ENCODE measurements around the gene OSBPL6. TPM values are rescaled to one million over a fixed set of nuclear protein-coding genes. Genes with fewer than 3 reads are reported as not detected.
"Not testable (repeated sequence)": the region's sequence is repeated elsewhere in the genome, so short reads cannot be mapped to it uniquely, and the experiment has no call there.

Gene OSBPL6
- 1.8 and 2.3 TPM in 2 replicates for total RNA-seq

- DNase-seq (ENCODE audit: low spot score), result peak; percentile 69
- H3K9me3 Mint-ChIP-seq, result no peaks in the 10 kb centered on the region
- peaks cover 15% of the 10 kb centered on the region for H3K4me1 Mint-ChIP-seq (ENCODE audit: low read depth)
- H3K4me3 Mint-ChIP-seq (ENCODE audit: low read depth), result peak within 1 kb of the TSS; percentile 71
- H3K27ac Mint-ChIP-seq, result no peak within 1 kb of the TSS
- H3K27me3 Mint-ChIP-seq (ENCODE audit: low read depth), result peaks cover 59% of the 10 kb centered on the region
- intact Hi-C loops (cut with micrococcal nuclease), result loop anchor here (2.0 to 10.0 kb wide), 2 partner anchors 81 to 221 kb away; partner anchors contain the start of gene RBM45
- no peaks in the 10 kb centered on the region for H3K36me3 Mint-ChIP-seq (ENCODE audit: low read depth)
Measured at GRCh38 chr2:178193823-178194599, at the start of gene OSBPL6. TSS of gene OSBPL6 (plus strand) at chr2:178194512. CDS start at chr2:178306185, 111,673 bp downstream.

DNA sequence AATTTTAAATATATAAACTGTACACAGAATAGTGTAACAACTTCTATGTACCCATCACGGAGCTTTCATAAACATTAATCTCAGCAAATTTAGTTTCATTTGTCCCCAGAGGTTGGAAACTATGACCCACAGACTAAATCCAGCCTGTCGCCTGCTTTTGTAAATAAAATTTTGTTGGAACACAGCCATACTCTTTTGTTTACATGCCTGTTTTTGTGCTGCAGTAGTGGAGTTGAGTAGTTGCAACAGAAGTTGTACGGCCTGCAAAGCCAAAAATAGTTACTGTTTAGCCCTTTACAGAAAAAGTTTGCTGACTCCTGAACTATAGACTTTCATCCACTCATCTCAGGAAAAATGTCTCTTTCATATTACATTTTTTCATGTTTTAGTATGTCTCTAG is 42.3 kb upstream of the OSBPL6 start:
- DNase-seq (ENCODE audit: low spot score), result no peak
- Mint-ChIP-seq H3K27ac (no peak overlapping the region), H3K9me3 (no peaks in the 10 kb centered on the region), H3K4me1 (ENCODE audit: low read depth) (no peaks in the 10 kb centered on the region), H3K27me3 (ENCODE audit: low read depth) (peaks cover 3% of the 10 kb centered on the region), H3K4me3 (ENCODE audit: low read depth) (no peak overlapping the region), H3K36me3 (ENCODE audit: low read depth) (no peaks in the 10 kb centered on the region)
- intact Hi-C loops (cut with micrococcal nuclease), result no loop called here

DNA sequence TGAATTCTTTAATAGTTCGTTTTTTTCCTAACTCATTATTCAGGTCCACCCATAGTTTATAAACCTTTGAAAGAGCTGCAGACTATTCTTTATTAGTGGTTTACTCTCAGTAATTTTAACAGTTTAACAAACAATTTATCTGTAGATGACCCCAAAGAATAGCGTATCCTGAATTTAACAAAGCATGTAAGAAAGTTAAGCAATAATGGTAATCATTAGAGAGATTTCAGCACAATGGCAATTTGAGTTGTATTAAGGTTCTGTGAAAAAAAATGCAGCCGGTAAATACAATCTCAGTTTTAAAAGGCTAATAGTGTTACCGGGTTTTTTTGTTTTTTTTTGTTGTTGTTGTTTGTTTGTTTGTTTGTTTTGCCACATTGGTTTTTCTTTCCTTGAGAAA is 41.8 kb upstream of the OSBPL6 start:
- Mint-ChIP-seq H3K27me3 (ENCODE audit: low read depth) (peaks cover 3% of the 10 kb centered on the region), H3K4me3 (ENCODE audit: low read depth) (no peak overlapping the region), H3K9me3 (no peaks in the 10 kb centered on the region), H3K4me1 (ENCODE audit: low read depth) (no peaks in the 10 kb centered on the region), H3K27ac (no peak overlapping the region), H3K36me3 (ENCODE audit: low read depth) (no peaks in the 10 kb centered on the region)
- intact Hi-C loops (cut with micrococcal nuclease), result no loop called here
- DNase-seq (ENCODE audit: low spot score), result no peak

DNA sequence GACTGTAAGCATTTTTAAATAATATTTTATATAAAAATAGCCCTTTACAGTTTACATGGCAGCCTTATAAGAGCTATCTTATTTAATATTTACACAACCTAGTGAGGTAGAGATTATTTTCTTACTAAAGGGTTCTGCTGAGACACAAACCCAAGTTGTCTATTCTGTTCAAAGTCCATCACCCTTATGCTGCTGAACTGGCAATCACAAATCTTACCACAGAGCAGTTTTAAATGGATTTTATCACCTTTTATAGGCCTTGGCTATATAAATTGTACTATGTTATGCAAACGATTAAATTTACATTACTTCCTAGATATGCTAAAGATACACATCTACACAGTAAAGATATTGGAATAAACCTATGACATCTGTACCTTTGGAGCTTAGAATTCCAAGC is 41.3 kb upstream of the OSBPL6 start:
- peaks cover 4% of the 10 kb centered on the region for H3K27me3 Mint-ChIP-seq (ENCODE audit: low read depth)
- no peaks in the 10 kb centered on the region for H3K36me3 Mint-ChIP-seq (ENCODE audit: low read depth)
- no peak overlapping the region for H3K27ac Mint-ChIP-seq
- H3K4me3 Mint-ChIP-seq (ENCODE audit: low read depth), result no peak overlapping the region
- no peaks in the 10 kb centered on the region for H3K9me3 Mint-ChIP-seq
- no peak for DNase-seq (ENCODE audit: low spot score)
- intact Hi-C loops (cut with micrococcal nuclease), result no loop called here
- H3K4me1 Mint-ChIP-seq (ENCODE audit: low read depth), result no peaks in the 10 kb centered on the region

DNA sequence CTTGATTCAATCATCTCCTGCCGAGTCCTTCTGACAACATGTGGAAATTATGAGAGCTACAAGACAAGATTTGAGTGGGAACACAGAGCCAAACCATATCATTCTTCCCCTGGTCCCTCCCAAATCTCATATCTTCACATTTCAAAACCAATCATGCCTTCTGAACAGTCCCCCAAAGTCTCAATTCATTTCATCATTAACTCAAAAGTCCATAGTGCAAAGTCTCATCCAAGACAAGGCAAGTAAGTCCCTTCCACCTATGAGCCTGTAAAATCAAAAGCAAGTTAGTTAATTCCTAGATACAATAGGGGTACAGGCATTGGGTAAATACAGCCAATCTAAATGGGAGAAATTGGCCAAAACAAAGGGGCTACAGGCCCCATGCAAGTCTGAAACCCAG is 40.4 kb upstream of the OSBPL6 start:
- DNase-seq (ENCODE audit: low spot score); H3K4me3 Mint-ChIP-seq (ENCODE audit: low read depth); intact Hi-C loops (cut with micrococcal nuclease); H3K36me3 Mint-ChIP-seq (ENCODE audit: low read depth); H3K4me1 Mint-ChIP-seq (ENCODE audit: low read depth); H3K27ac Mint-ChIP-seq; H3K9me3 Mint-ChIP-seq: not testable (repeated sequence)
- peaks cover 11% of the 10 kb centered on the region for H3K27me3 Mint-ChIP-seq (ENCODE audit: low read depth)

GRCh38 chr2:178155524-178155923 is 38.8 kb upstream of the OSBPL6 start:
- no peaks in the 10 kb centered on the region for H3K9me3 Mint-ChIP-seq
- DNase-seq (ENCODE audit: low spot score), result no peak
- no peak overlapping the region for H3K27ac Mint-ChIP-seq
- no peaks in the 10 kb centered on the region for H3K36me3 Mint-ChIP-seq (ENCODE audit: low read depth)
- H3K4me1 Mint-ChIP-seq (ENCODE audit: low read depth), result no peaks in the 10 kb centered on the region
- no peak overlapping the region for H3K4me3 Mint-ChIP-seq (ENCODE audit: low read depth)
- peaks cover 14% of the 10 kb centered on the region for H3K27me3 Mint-ChIP-seq (ENCODE audit: low read depth)
- intact Hi-C loops (cut with micrococcal nuclease), result no loop called here

DNA sequence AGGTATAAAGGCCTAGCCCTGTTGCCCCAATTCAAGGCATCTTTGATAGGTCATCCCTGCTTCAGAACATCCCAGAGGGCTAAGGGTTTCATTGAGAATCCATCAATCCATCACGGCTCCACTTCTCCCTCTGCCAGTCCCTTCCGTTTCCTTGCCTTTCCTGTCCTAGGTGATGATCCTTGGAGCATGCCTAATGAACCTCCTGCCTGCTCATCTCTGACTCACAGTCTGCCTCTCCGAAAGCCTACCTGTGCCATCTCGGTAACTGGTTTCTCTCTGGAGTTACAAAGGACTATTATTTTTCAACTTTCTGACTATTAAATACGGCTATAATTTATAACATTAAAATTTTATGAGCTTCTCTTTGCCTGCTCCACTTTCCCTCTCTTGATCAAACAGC is 36.7 kb upstream of the OSBPL6 start:
- peaks cover 19% of the 10 kb centered on the region for H3K27me3 Mint-ChIP-seq (ENCODE audit: low read depth)
- DNase-seq (ENCODE audit: low spot score), result no peak
- no peaks in the 10 kb centered on the region for H3K36me3 Mint-ChIP-seq (ENCODE audit: low read depth)
- no peaks in the 10 kb centered on the region for H3K9me3 Mint-ChIP-seq
- H3K4me3 Mint-ChIP-seq (ENCODE audit: low read depth), result no peak overlapping the region
- H3K4me1 Mint-ChIP-seq (ENCODE audit: low read depth), result no peaks in the 10 kb centered on the region
- intact Hi-C loops (cut with micrococcal nuclease), result no loop called here
- H3K27ac Mint-ChIP-seq, result no peak overlapping the region

DNA sequence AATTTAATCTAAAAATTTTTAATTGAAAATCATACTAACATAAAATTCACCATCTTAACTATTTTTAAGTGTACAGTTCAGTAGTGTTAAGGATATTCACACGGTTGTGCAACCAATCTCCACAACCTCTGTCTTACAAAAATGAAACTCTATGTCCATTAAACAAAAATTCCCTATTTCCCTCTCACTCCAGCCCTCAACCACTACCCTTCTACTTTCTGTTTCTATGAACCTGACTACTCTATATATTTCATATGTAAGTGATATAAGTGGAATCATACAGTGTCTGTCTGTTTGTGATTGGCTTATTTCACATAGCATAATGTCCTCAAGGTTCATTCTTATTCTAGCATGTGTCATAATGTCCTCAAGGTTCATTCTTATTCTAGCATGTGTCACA is 34.3 kb upstream of the OSBPL6 start:
- no peak overlapping the region for H3K4me3 Mint-ChIP-seq (ENCODE audit: low read depth)
- H3K27ac Mint-ChIP-seq, result no peak overlapping the region
- no peaks in the 10 kb centered on the region for H3K36me3 Mint-ChIP-seq (ENCODE audit: low read depth)
- peaks cover 20% of the 10 kb centered on the region for H3K27me3 Mint-ChIP-seq (ENCODE audit: low read depth)
- H3K4me1 Mint-ChIP-seq (ENCODE audit: low read depth), result no peaks in the 10 kb centered on the region
- intact Hi-C loops (cut with micrococcal nuclease), result no loop called here
- H3K9me3 Mint-ChIP-seq, result no peaks in the 10 kb centered on the region
- DNase-seq (ENCODE audit: low spot score), result no peak

DNA sequence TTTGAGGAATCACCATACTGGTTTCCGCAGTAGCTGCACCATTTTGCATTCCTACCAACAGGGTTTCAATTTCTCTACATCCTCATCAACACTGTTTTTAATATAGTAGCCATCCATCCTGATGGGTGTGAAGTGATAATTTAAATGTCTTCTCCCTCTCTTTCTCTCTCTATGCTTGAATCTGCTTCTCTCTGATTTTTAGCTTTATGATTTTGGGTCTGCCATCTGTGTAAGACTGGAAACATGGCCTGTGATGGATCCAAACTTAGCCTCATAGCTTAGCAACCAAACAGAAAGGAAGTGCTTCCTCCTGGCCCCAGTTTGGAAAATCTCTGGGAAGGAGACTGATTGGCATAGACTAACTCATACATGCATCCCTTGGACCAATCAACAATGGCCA is 33.7 kb upstream of the OSBPL6 start:
- no peak overlapping the region for H3K4me3 Mint-ChIP-seq (ENCODE audit: low read depth)
- no peaks in the 10 kb centered on the region for H3K36me3 Mint-ChIP-seq (ENCODE audit: low read depth)
- DNase-seq (ENCODE audit: low spot score), result no peak
- no peaks in the 10 kb centered on the region for H3K9me3 Mint-ChIP-seq
- H3K4me1 Mint-ChIP-seq (ENCODE audit: low read depth), result no peaks in the 10 kb centered on the region
- intact Hi-C loops (cut with micrococcal nuclease), result no loop called here
- no peak overlapping the region for H3K27ac Mint-ChIP-seq
- H3K27me3 Mint-ChIP-seq (ENCODE audit: low read depth), result peaks cover 20% of the 10 kb centered on the region

GRCh38 chr2:178163395-178163794 is 30.9 kb upstream of the OSBPL6 start:
- intact Hi-C loops (cut with micrococcal nuclease), result no loop called here
- no peaks in the 10 kb centered on the region for H3K9me3 Mint-ChIP-seq
- H3K4me3 Mint-ChIP-seq (ENCODE audit: low read depth), result no peak overlapping the region
- no peaks in the 10 kb centered on the region for H3K4me1 Mint-ChIP-seq (ENCODE audit: low read depth)
- no peaks in the 10 kb centered on the region for H3K36me3 Mint-ChIP-seq (ENCODE audit: low read depth)
- no peak for DNase-seq (ENCODE audit: low spot score)
- H3K27me3 Mint-ChIP-seq (ENCODE audit: low read depth), result peaks cover 15% of the 10 kb centered on the region
- H3K27ac Mint-ChIP-seq, result no peak overlapping the region

- no peak for DNase-seq (ENCODE audit: low spot score)
- intact Hi-C loops (cut with micrococcal nuclease), result no loop called here
- no peaks in the 10 kb centered on the region for H3K4me1 Mint-ChIP-seq (ENCODE audit: low read depth)
- no peaks in the 10 kb centered on the region for H3K36me3 Mint-ChIP-seq (ENCODE audit: low read depth)
- H3K27ac Mint-ChIP-seq, result no peak overlapping the region
- peaks cover 12% of the 10 kb centered on the region for H3K27me3 Mint-ChIP-seq (ENCODE audit: low read depth)
- no peak overlapping the region for H3K4me3 Mint-ChIP-seq (ENCODE audit: low read depth)
- no peaks in the 10 kb centered on the region for H3K9me3 Mint-ChIP-seq
Measured at GRCh38 chr2:178163911-178164310, 30.4 kb upstream of the OSBPL6 start.

- Mint-ChIP-seq H3K4me1 (ENCODE audit: low read depth) (no peaks in the 10 kb centered on the region), H3K9me3 (no peaks in the 10 kb centered on the region), H3K4me3 (ENCODE audit: low read depth) (no peak overlapping the region), H3K27me3 (ENCODE audit: low read depth) (peaks cover 10% of the 10 kb centered on the region), H3K27ac (no peak overlapping the region), H3K36me3 (ENCODE audit: low read depth) (no peaks in the 10 kb centered on the region)
- intact Hi-C loops (cut with micrococcal nuclease), result no loop called here
- DNase-seq (ENCODE audit: low spot score), result no peak
Measured at GRCh38 chr2:178173657-178174056, 20.7 kb upstream of the OSBPL6 start.

DNA sequence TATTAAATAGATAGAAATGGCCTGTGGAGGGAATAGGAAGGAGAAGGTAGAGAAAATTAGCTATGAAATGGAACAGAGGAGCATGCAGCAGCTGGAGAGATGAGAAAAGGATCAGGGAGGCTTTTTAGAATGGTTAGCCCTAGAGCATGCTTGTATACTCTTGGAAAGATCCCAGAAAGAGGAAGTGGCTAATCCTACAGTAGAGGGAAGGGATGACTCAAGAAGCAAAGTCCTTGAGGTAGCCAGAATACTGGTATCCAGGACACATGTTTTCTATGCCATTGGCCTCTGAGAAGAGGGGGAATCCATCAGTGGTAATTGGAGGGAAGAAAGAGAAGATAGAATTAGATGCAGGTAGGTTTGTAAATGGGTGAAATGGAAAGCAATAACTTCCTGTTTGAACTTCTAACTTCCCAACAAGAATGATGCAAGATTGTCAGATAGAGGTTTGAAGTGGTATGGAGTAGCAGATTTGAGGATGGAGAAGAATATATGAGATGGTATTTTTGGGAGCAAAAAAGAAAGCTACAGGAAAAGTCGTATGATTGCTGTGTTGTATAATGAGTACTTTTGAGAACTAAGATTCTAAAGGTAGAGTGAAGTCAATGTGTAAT is 17.1 kb upstream of the OSBPL6 start:
- no peak for DNase-seq (ENCODE audit: low spot score)
- Mint-ChIP-seq H3K27ac (no peak overlapping the region), H3K27me3 (ENCODE audit: low read depth) (peaks cover 9% of the 10 kb centered on the region), H3K4me3 (ENCODE audit: low read depth) (no peak overlapping the region), H3K9me3 (no peaks in the 10 kb centered on the region), H3K4me1 (ENCODE audit: low read depth) (no peaks in the 10 kb centered on the region), H3K36me3 (ENCODE audit: low read depth) (no peaks in the 10 kb centered on the region)
- intact Hi-C loops (cut with micrococcal nuclease), result no loop called here
